ENCODE data around the gene EVI5.

GRCh38 chr1:92505015-92505692 is 279.8 kb downstream of the EVI5 start:
- no peak for TF ChIP-seq EZH2 (IDR thresholded peaks at IDR 0.05; ENCODE audit: borderline replicate concordance, low read length)
- TF ChIP-seq CTCF (conservative IDR thresholded peaks at IDR 0.05 in 1 of 2, IDR thresholded peaks at IDR 0.05 in 1 of 2; ENCODE audit: extremely low read depth in 1 of 2, insufficient read depth in 1 of 2, low read depth in 1 of 2, low read length in 2 of 2): no peak
